Keratinocyte (primary cell): Measurements from ENCODE around the gene ADD2. TPM values are rescaled to one million over a fixed set of nuclear protein-coding genes. Genes with fewer than 3 reads are reported as not detected.

Experiments
- DNase-seq: peaks from one replicate; pipeline ENCODE4 v3.0.0-alpha.2; 2011; ENCODE audit warnings: low read depth, missing footprints, low spot score
- FAIRE-seq: peaks from 2 replicates; lab custom pipeline; 2011; peaks lifted over from hg19 to GRCh38; lab: Jason Lieb, UNC
- H2AFZ ChIP-seq: 2 replicates; pipeline ENCODE4 v1.6.0; 2012; ENCODE audit warnings: low read length, control low read depth, inconsistent platforms; ENCODE audit not compliant: control insufficient read depth
- H3K27ac ChIP-seq: 2 replicates; pipeline ENCODE4 v1.5.1; 2011; ENCODE audit warnings: low read length; ENCODE audit not compliant: control insufficient read depth, insufficient read depth
- H3K27me3 ChIP-seq: 3 replicates; pipeline ENCODE4 v1.6.0; 2011; ENCODE audit warnings: low read length; ENCODE audit not compliant: control insufficient read depth, insufficient read depth; ENCODE audit errors: extremely low read depth
- H3K36me3 ChIP-seq, 2 experiments: 2 replicates in 1 of 2; 3 replicates in 1 of 2; pipeline ENCODE4 v1.5.1; 2011; ENCODE audit warnings: low read length in 2 of 2, mild to moderate bottlenecking in 1 of 2; ENCODE audit not compliant: control insufficient read depth in 2 of 2, insufficient read depth in 2 of 2; ENCODE audit errors: extremely low read depth in 1 of 2
- H3K4me1 ChIP-seq: 3 replicates; pipeline ENCODE4 v1.5.1; 2011; ENCODE audit warnings: low read length; ENCODE audit not compliant: control insufficient read depth, insufficient read depth; ENCODE audit errors: extremely low read depth
- H3K4me2 ChIP-seq: 3 replicates; pipeline ENCODE4 v1.6.0; 2011; ENCODE audit warnings: low read depth, low read length; ENCODE audit not compliant: control insufficient read depth, insufficient read depth; ENCODE audit errors: extremely low read depth
- H3K4me3 ChIP-seq, 3 experiments: fragments of 200-600 bp in 1 of 3; sonication (generic) in 1 of 3; 2 replicates in 2 of 3; 3 replicates in 1 of 3; pipeline ENCODE4 v1.5.1; 2011 to 2016; ENCODE audit warnings: low read length in 3 of 3, mild to moderate bottlenecking in 3 of 3, control low read depth in 2 of 3, inconsistent platforms in 1 of 3, low read depth in 1 of 3, mixed read lengths in 1 of 3, mixed run types in 1 of 3, moderate library complexity in 1 of 3; ENCODE audit not compliant: control insufficient read depth in 2 of 3, insufficient read depth in 2 of 3; ENCODE audit errors: extremely low read depth in 1 of 3
- H3K79me2 ChIP-seq: 2 replicates; pipeline ENCODE4 v1.6.0; 2012; ENCODE audit warnings: low read length; ENCODE audit not compliant: control insufficient read depth, insufficient read depth
- H3K9ac ChIP-seq: 3 replicates; pipeline ENCODE4 v1.6.0; 2011; ENCODE audit warnings: low read length; ENCODE audit not compliant: control insufficient read depth, insufficient read depth; ENCODE audit errors: extremely low read depth
- H3K9me1 ChIP-seq: 3 replicates; pipeline ENCODE4 v1.6.0; 2011; ENCODE audit warnings: low read length; ENCODE audit not compliant: control insufficient read depth, insufficient read depth; ENCODE audit errors: extremely low read depth
- H3K9me3 ChIP-seq: 2 replicates; pipeline ENCODE4 v1.5.1; 2012; ENCODE audit warnings: low read depth, low read length; ENCODE audit not compliant: control insufficient read depth
- H4K20me1 ChIP-seq: 3 replicates; pipeline ENCODE4 v1.6.0; 2011; ENCODE audit warnings: low read length; ENCODE audit not compliant: control insufficient read depth, insufficient read depth; ENCODE audit errors: extremely low read depth
- CTCF ChIP-seq, 3 experiments: IDR thresholded peaks in 1 of 3; conservative IDR thresholded peaks in 1 of 3; optimal IDR thresholded peaks in 1 of 3; 2 replicates in 2 of 3; 3 replicates in 1 of 3; pipeline versions ENCODE3 to v1.5.1; 2011; ENCODE audit warnings: low read length in 3 of 3, mild to moderate bottlenecking in 3 of 3, moderate library complexity in 2 of 3, control low read depth in 1 of 3, inconsistent platforms in 1 of 3; ENCODE audit not compliant: insufficient read depth in 2 of 3; ENCODE audit errors: extremely low read depth in 1 of 3
- EZH2 ChIP-seq: IDR thresholded peaks from one replicate; pipeline ENCODE4 v1.6.1; 2012; ENCODE audit warnings: inconsistent platforms, mild to moderate bottlenecking, low read length, moderate library complexity
- dilution Hi-C: fragments of 300-500 bp; cut with MboI; formaldehyde crosslinking; loops from one replicate; pipeline ENCODE4 v1.7.0; 2020; ENCODE audit warnings: low sequenced_read_pairs; ENCODE audit not compliant: extremely low pct_ligation_motif_present
- polyA plus RNA-seq, 5 experiments: library from polyadenylated mRNA; depleted of rRNA in 3 of 5; stranded (reverse) in 3 of 5; stranded (forward) in 1 of 5; unstranded in 1 of 5; fragments of >200 nt; gene quantifications; 1 replicate in 1 of 5; 2 replicates in 3 of 5; 3 replicates in 1 of 5; pipeline versions ENCODE4 v1.2.1 to v1.2.3, GENCODE V29; 2011 to 2012; ENCODE audit warnings: missing spikeins in 2 of 5, low read depth in 1 of 5, low replicate concordance in 1 of 5

Gene ADD2
- polyA plus RNA-seq, 1 donor (not counting 4 experiments of a cell fraction or from before 2014, with no cell fraction given) = 0.05 TPM

- Histone ChIP-seq H3K27me3 (peaks cover 50% of the 10 kb centered on the region), H3K4me1 (peaks cover 5% of the 10 kb centered on the region), H2AFZ (no peak within 1 kb of the TSS), H3K79me2 (no peaks in the 10 kb centered on the region), H4K20me1 (no peaks in the 10 kb centered on the region), H3K4me3 (peak within 1 kb of the TSS in 1 of 3 experiments; percentile 40), H3K9me3 (no peaks in the 10 kb centered on the region), H3K9ac (no peak within 1 kb of the TSS), H3K36me3 (no peaks in the 10 kb centered on the region), H3K27ac (no peak within 1 kb of the TSS), H3K9me1 (no peaks in the 10 kb centered on the region), H3K4me2 (peak within 1 kb of the TSS; percentile 62)
- DNase-seq (no peak), FAIRE-seq (no peak)
- dilution Hi-C loops = loop anchor here (25.0 kb wide), 1 partner anchor 478 kb away; the partner anchor contains the start of gene FAM136A
- TF ChIP-seq CTCF (optimal IDR thresholded peaks at IDR 0.05 in 1 of 3, IDR thresholded peaks at IDR 0.05 in 1 of 3, conservative IDR thresholded peaks at IDR 0.05 in 1 of 3; ENCODE audit: extremely low read depth in 1 of 3, insufficient read depth in 2 of 3, low read length in 3 of 3) (no peak), EZH2 (peak; percentile 90)
Observed at GRCh38 chr2:70790136-70790828, 22.3 kb upstream of the ADD2 start, which contains the start of gene FIGLA. Gene FIGLA (minus strand): TSS chr2:70790643. CDS start chr2:70790638, 5 bp downstream.

DNA sequence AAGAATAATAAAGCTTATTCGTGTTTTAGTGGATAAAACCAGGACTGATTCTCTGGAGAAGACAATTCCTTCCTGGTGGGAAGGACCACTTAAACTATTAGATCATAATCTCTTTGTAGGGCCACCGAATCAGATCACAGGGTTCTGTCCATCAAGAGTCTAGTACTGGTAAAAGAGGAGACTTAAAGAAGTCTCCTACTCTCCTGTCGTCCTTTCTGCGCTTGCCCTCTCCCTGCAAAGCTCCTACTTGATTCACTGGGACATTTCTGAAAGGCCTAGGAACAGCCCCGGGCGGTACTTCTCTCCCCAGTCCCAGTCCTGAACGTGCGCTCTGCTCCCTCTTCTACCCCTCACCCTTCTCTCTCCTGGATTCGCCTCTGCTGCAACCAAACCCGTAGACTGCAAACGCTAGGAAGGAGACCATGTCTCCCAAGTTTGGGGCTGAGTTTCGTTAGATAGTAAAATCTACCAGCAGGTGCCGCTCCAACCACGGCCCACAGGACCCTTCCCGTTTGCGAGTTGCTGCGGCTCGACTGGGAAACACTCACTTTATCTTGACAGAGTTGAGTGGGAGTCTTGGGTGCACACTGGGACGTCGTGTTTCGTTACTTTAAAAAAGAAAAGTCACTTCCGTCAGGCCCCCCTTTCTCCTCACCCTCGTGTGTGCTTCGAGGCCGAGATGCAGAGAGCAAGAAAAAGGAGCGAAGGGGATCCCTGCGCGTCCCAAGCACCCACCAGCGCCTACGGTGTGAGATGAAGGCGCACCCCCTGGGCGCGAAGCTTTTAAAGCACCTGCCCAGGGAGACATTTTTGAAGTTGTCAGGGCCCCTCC, 21.5 kb upstream of the ADD2 start:
- Histone ChIP-seq H3K27me3 (peaks cover 50% of the 10 kb centered on the region), H3K9me3 (no peaks in the 10 kb centered on the region), H3K4me1 (peaks cover 5% of the 10 kb centered on the region), H3K4me3 (peak overlapping the region in 1 of 3 experiments; percentile 40), H3K79me2 (no peaks in the 10 kb centered on the region), H3K36me3 (no peaks in the 10 kb centered on the region), H3K9me1 (no peaks in the 10 kb centered on the region), H3K9ac (no peak overlapping the region), H3K4me2 (peak overlapping the region; percentile 62), H2AFZ (no peak overlapping the region), H4K20me1 (no peaks in the 10 kb centered on the region), H3K27ac (no peak overlapping the region)
- DNase-seq (no peak), FAIRE-seq (peak; percentile 73)
- peak; percentile 94 for TF ChIP-seq EZH2
- TF ChIP-seq CTCF (optimal IDR thresholded peaks at IDR 0.05 in 1 of 3, IDR thresholded peaks at IDR 0.05 in 1 of 3, conservative IDR thresholded peaks at IDR 0.05 in 1 of 3; ENCODE audit: extremely low read depth in 1 of 3, insufficient read depth in 2 of 3, low read length in 3 of 3) = peak; percentile 74 to 88 (median 77)
- dilution Hi-C loops = loop anchor here (25.0 kb wide), 1 partner anchor 477 kb away; the partner anchor contains the start of gene FAM136A
